ENCODE measurements around the gene CELF5.
A peak's percentile ranks its signal among the peaks of the same experiment; 100 is the strongest.
"Not testable (repeated sequence)": the region's sequence is repeated elsewhere in the genome, so short reads cannot be mapped to it uniquely, and the experiment has no call there.

Gene CELF5

DNA sequence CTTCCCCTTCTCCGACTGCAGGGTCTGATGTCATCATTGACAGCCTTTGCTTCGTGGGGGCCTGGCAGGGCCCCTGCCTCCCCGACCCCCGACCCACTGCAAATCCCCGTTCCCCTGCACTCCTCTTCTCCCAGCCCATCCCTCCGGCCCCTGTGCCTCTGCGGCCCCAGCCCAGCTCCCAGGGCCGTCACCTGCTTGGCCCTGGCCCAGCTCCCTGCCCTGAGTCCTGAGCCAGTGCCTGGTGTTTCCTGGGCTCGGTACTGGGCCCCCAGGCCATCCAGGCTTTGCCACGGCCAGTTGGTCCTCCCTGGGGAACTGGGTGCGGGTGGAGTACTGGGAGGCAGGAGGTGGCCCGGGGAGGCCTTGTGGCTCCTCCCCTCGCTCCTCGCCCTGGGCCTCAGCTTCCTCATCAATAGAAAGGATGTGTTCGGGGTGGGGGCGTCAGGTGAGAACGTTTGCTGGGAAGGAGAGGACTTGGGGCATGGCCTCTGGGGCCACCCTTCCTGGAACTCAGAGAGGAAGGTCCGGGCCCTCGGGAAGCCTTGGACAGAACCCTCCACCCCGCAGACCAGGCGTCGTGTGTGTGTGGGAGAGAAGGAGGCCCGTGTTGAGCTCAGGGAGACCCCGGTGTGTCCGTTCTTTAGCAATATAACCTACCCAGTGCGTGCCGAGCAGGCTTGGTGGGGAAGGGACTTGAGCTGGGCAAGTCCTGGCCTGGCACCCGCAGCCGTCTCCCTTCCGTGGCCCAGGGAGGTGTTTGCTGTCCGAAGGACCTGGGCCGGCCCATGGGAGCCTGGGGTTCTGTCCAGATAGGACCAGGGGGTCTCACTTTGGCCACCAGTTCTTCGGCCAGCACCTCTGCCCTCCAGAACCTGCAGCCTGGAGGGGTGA lies 15.9 kb upstream of the CELF5 start:
- TF ChIP-seq, protein P1, sequence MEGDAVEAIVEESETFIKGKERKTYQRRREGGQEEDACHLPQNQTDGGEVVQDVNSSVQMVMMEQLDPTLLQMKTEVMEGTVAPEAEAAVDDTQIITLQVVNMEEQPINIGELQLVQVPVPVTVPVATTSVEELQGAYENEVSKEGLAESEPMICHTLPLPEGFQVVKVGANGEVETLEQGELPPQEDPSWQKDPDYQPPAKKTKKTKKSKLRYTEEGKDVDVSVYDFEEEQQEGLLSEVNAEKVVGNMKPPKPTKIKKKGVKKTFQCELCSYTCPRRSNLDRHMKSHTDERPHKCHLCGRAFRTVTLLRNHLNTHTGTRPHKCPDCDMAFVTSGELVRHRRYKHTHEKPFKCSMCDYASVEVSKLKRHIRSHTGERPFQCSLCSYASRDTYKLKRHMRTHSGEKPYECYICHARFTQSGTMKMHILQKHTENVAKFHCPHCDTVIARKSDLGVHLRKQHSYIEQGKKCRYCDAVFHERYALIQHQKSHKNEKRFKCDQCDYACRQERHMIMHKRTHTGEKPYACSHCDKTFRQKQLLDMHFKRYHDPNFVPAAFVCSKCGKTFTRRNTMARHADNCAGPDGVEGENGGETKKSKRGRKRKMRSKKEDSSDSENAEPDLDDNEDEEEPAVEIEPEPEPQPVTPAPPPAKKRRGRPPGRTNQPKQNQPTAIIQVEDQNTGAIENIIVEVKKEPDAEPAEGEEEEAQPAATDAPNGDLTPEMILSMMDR (conservative IDR thresholded peaks at IDR 0.05), result no peak
- no peak for TF ChIP-seq ZFX (IDR thresholded peaks at IDR 0.05)
- no peak overlapping the region for H3K27ac ChIP-seq

DNA sequence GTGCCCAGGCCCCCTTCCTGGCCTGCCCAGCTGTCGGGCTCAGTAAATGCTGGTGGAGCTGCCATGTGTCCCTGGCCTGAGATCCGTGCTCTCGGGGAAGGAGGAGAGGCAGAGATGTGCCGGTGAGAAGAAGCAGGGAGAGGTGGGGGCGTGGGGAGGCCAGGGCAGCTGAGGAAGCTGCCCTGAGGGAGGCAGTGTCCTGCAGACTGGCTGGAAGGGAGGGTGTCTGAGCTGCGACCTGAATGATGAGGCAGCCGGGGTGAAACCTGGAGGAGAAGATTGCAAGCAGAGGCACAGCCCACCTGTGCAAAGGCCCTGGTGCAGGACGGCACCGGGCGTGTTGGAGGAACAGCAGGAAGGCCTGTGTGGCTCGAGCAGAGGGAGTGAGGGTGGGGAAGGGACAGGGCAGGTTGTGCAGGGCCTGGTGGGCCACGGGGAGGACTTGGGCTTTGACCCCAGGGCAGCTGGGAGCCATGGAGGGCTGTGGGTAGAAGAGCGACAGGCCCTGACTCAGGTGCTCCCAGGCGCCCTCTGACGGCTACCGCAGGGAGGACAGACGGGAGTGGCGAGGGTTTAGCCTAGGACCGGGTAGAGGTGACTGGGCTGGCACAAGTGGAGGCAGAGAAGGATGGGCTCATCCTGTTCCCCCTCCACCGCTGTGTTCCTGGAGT lies 14.0 kb upstream of the CELF5 start:
- H3K27ac ChIP-seq, result no peak overlapping the region
- TF ChIP-seq, protein P1 (conservative IDR thresholded peaks at IDR 0.05), result peak; percentile 87
- TF ChIP-seq ZFX (IDR thresholded peaks at IDR 0.05), result no peak

DNA sequence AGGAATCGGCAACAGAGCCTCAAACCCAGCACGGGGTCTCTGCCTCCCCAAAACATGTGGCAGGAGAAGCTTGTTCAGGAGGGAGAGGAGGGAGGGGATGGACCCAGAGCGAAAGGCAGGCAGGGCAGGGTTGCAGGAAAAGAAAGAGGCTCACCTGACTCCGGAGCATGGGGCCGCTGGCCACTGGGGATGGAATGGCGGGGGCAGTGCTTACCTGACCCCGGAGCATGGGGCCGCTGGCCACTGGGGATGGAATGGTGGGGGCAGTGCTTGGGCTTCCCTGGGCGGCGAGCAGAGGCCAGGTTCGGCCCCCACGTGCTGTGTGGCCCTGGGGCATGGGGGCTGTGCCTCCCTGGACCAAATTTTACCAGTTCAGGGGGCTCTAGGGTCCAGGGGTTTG lies 13.3 kb upstream of the CELF5 start:
- H3K27ac ChIP-seq, result no peak overlapping the region
- TF ChIP-seq ZFX (IDR thresholded peaks at IDR 0.05), result no peak
- TF ChIP-seq, protein P1 (conservative IDR thresholded peaks at IDR 0.05), result no peak

DNA sequence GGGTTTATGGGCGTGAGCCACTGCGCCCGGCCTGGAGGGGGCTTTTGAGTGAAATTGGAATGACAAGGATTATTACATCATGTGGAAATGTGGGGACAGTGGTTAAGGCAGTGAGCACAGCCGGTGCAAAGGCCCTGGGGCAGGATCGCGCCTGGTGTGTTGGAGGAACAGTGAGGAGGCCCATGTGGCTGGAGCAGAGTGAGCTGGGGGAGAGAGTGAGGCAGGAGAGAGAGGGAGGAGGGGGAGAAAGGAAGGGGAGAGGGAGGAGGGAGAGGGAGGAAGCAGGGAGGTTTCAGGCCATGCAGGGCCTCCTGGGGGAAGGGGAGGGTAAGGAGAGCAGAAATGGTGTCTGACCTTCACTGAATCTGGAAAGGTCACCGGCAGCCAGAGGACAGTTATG lies 11.3 kb upstream of the CELF5 start:
- no peak overlapping the region for H3K27ac ChIP-seq
- TF ChIP-seq, protein P1 (conservative IDR thresholded peaks at IDR 0.05), result no peak
- TF ChIP-seq ZFX (IDR thresholded peaks at IDR 0.05), result no peak

DNA sequence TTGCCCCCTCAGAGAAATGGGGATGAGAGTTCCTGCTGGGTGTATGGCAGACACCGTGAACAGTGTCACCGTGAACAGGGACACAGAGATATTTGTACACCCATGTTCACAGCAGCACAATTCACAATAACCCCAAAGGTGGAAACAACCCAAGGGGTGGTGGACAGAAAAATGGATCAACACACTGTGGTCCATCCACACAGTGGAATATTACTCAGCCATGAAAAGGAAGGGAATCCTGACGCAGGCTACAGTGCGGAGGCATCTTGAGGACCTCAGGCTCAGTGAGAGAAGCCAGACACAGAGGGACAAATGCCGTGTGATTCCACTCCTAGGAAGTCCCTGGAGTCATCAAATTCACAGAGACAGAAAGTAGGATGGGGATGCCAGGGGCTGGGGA lies 7.6 kb upstream of the CELF5 start:
- H3K27ac ChIP-seq, result no peak overlapping the region
- TF ChIP-seq, protein P1 (conservative IDR thresholded peaks at IDR 0.05), result no peak
- TF ChIP-seq ZFX (IDR thresholded peaks at IDR 0.05), result no peak

DNA sequence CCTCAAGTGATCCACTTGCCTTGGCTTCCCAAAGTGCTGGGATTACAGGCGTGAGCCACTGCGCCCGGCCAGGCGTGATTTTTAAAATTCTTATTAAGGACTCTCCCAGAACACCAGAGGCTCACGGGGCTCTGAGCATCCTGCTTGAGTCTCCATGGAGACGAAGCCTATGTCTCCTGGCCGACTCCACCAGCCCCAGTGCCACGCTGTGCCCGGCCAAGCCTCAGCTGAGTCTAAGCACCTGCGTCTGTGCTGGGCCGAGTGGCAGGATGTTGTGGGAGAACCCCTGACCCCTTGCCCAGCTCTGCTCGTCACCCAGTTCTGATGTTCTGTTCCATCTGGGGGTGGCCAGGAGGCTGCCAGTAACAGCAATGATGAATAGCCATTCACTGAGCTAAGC lies 3.9 kb upstream of the CELF5 start:
- no peak overlapping the region for H3K27ac ChIP-seq
- TF ChIP-seq, protein P1 (conservative IDR thresholded peaks at IDR 0.05), result no peak
- no peak for TF ChIP-seq ZFX (IDR thresholded peaks at IDR 0.05)

DNA sequence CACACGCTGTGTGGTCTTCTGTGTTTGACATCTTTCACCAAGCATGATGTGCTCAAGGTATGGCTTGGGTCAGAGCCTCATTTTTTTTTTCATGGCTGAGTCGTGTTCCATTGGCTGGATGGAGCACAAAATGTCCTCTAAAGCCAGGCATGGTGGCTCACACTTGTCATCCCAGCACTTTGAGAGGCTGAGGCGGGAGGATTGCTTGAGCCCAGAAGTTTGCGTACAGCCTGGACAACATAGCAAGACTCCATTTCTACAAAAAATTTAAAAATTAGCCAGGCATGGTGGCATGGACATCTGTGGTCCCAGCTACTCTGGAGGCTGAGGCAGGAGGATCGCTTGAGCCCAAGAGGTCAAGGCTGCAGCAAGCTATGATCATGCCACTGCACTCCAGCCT lies 2.9 kb upstream of the CELF5 start:
- H3K27ac ChIP-seq, result not testable (repeated sequence)
